ENCODE measurements around the gene PROSER2. TPM values are rescaled to one million over a fixed set of nuclear protein-coding genes. Genes with fewer than 3 reads are reported as not detected.

PROSER2 gene
- total RNA-seq, 4 donors from 2014 or later: 2.1 to 25.6 (median 6.5) TPM

DNA sequence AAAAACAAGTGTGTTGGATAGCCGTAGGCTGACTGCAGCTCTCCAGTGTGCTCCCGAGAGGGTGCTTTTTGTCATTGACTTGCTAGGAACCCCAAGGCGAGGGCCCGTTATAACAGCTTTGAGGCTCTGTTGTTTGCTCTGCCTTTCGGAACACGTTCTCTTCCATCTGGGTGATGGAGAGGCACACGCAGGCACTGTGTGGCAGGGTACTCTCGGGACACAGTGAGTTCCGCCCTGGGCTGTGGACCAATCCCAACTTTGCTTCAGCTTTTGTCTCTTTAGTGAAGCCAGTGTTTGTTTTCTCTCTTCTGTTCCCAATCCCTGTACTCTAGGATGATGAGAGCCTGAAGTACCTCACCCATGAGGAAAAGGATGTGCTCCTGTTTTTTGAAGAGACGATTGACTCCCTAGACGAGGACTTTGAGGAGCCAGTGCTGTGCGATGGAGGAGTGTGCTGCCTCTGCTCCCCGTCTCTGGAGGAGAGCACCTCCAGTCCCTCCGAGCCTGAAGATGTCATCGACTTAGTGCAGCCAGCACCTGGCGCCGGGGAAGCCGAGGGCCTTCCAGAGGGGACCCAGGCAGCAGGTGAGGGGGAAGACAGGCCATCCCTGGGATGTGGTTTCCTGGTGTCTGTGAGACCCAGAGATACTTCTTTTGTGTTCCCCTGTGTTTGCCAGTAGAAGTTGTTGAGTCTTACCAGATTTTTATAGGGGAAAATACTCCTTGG, 43.2 kb downstream of the PROSER2 start:
- Histone ChIP-seq H3K36me3 (no peaks in the 10 kb centered on the region), H3K9me3 (no peaks in the 10 kb centered on the region), H3K27ac (no peak overlapping the region), H3K4me1 (no peaks in the 10 kb centered on the region), H3K27me3 (no peaks in the 10 kb centered on the region), H3K4me3 (no peak overlapping the region)
- no peak for TF ChIP-seq POLR2A (IDR thresholded peaks at IDR 0.05)
- TF ChIP-seq, protein P1, sequence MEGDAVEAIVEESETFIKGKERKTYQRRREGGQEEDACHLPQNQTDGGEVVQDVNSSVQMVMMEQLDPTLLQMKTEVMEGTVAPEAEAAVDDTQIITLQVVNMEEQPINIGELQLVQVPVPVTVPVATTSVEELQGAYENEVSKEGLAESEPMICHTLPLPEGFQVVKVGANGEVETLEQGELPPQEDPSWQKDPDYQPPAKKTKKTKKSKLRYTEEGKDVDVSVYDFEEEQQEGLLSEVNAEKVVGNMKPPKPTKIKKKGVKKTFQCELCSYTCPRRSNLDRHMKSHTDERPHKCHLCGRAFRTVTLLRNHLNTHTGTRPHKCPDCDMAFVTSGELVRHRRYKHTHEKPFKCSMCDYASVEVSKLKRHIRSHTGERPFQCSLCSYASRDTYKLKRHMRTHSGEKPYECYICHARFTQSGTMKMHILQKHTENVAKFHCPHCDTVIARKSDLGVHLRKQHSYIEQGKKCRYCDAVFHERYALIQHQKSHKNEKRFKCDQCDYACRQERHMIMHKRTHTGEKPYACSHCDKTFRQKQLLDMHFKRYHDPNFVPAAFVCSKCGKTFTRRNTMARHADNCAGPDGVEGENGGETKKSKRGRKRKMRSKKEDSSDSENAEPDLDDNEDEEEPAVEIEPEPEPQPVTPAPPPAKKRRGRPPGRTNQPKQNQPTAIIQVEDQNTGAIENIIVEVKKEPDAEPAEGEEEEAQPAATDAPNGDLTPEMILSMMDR (IDR thresholded peaks at IDR 0.05): no peak
- intact Hi-C loops (cut with DNase I; ENCODE audit: low total_unique reads): no loop called here
- no peak for DNase-seq

DNA sequence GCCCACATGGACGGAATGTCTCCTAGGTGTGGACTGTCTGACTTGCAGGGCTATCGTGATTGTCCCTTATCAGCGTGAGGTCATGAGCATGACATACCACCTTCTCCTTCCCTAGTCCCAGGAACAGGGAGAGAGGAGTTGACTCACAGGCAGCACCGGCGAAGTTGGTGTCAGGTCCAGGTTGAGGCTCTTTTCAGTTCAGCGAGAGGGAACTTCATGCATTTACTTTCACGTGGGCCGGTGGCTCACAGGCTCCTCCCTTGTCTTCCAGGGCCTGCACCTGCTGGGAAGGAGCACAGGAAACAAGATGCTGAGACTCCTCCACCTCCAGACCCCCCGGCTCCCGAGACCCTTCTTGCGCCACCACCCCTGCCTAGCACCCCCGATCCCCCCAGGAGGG, 46.1 kb downstream of the PROSER2 start:
- Histone ChIP-seq H3K4me1 (no peaks in the 10 kb centered on the region), H3K9me3 (no peaks in the 10 kb centered on the region), H3K36me3 (no peaks in the 10 kb centered on the region), H3K4me3 (no peak overlapping the region), H3K27me3 (no peaks in the 10 kb centered on the region), H3K27ac (no peak overlapping the region)
- intact Hi-C loops (cut with DNase I; ENCODE audit: low total_unique reads): no loop called here
- no peak for TF ChIP-seq POLR2A (IDR thresholded peaks at IDR 0.05)
- TF ChIP-seq, protein P1 (IDR thresholded peaks at IDR 0.05): no peak
- DNase-seq: no peak

DNA sequence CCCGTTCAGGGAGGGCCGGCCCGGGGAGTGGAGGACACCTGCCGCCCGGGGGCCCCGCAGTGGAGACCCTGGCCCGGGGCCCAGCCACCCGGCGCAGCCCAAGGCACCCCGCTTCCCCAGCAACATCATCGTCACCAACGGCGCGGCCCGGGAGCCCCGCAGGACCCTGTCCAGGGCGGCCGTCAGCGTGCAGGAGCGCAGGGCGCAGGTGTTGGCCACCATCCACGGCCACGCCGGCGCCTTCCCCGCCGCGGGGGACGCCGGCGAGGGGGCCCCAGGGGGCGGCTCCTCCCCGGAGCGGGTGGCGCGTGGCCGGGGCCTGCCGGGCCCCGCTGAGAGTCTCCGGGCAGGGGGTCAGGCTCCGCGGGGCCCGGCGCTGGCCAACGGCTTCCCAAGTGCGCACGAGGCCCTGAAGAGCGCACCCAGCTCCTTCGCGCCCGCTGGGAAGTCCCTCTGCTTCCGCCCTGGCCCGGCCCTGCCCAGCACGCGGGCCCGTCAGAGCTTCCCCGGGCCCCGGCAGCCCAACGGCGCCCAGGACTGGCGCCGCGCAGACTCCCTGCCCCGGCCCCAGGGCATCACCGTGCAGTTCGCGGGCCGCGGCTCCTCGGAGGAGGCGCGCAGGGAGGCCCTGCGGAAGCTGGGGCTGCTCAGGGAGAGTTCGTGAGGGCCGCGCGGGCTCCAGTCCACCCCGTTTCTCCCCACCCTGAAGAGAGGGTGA, 46.7 kb downstream of the PROSER2 start:
- no peak for DNase-seq
- H3K4me3 ChIP-seq: no peak overlapping the region
- intact Hi-C loops (cut with DNase I; ENCODE audit: low total_unique reads): no loop called here
- H3K9me3 ChIP-seq: no peaks in the 10 kb centered on the region
- no peaks in the 10 kb centered on the region for H3K4me1 ChIP-seq
- no peak for TF ChIP-seq POLR2A (IDR thresholded peaks at IDR 0.05)
- TF ChIP-seq, protein P1 (IDR thresholded peaks at IDR 0.05): no peak
- no peaks in the 10 kb centered on the region for H3K36me3 ChIP-seq
- H3K27ac ChIP-seq: no peak overlapping the region
- no peaks in the 10 kb centered on the region for H3K27me3 ChIP-seq

DNA sequence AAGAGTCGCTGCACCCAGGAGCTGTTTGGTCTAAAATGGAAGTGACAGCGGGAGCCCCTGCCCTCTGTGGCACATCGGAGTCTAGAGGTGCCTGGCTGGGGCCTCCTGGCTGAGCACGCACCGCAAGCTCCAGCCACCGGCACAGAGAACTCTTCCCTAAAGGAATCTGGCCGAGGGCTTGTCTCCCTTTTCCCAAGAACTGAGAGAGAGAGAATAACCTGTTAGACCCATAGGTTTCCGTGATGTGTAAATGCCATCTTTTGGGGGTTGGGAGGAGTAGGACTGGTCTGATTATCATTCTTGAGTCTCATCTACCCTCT, 47.3 kb downstream of the PROSER2 start:
- peaks cover 0 to 4% of the 10 kb centered on the region in 2 donors for H3K4me1 ChIP-seq
- H3K27ac ChIP-seq: no peak overlapping the region
- no peaks in the 10 kb centered on the region for H3K9me3 ChIP-seq
- no peaks in the 10 kb centered on the region for H3K27me3 ChIP-seq
- no peaks in the 10 kb centered on the region for H3K36me3 ChIP-seq
- H3K4me3 ChIP-seq: no peak overlapping the region
- intact Hi-C loops (cut with DNase I; ENCODE audit: low total_unique reads): no loop called here
- no peak for DNase-seq
- no peak for TF ChIP-seq POLR2A (IDR thresholded peaks at IDR 0.05)
- TF ChIP-seq, protein P1 (IDR thresholded peaks at IDR 0.05): no peak

DNA sequence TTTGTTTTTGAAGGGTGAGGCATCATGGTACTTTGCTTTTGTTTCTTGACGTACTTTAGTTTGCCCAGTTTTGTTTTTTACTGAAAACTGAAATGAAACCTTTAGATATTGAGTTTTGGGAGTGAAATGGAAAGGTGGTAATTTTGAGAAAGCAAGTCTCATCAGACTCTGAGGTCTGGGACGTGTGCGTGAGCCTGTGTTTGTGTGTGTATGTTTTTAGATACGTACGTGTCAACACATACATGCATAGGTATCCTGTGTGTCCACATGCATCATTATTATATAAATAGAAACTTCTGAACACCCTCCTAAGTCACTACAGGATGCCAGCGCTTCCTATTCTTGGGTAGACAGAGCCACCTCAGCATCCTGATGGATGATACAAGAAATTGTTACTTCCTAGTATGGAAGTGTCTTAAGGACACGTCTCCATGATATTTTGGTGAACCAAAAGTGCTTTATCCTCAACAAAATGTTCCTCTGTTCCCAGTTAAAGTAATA, 47.8 kb downstream of the PROSER2 start:
- no peak for DNase-seq
- H3K4me1 ChIP-seq: peaks cover 0 to 6% of the 10 kb centered on the region in 2 donors
- H3K9me3 ChIP-seq: no peaks in the 10 kb centered on the region
- no peak overlapping the region for H3K27ac ChIP-seq
- no peaks in the 10 kb centered on the region for H3K27me3 ChIP-seq
- H3K4me3 ChIP-seq: no peak overlapping the region
- intact Hi-C loops (cut with DNase I; ENCODE audit: low total_unique reads): no loop called here
- no peak for TF ChIP-seq POLR2A (IDR thresholded peaks at IDR 0.05)
- TF ChIP-seq, protein P1 (IDR thresholded peaks at IDR 0.05): no peak
- H3K36me3 ChIP-seq: no peaks in the 10 kb centered on the region

Measured in uterus (tissue), 4 donors.